NCI-H774 (cell line): ENCODE data around the gene COX19.
"Not testable (repeated sequence)": the region's sequence is repeated elsewhere in the genome, so short reads cannot be mapped to it uniquely, and the experiment has no call there.

ENCODE experiments used
- DNase-seq: peaks from one replicate; lab custom pipeline; 2025; lab: John Stamatoyannopoulos, UW

COX19 gene

GRCh38 chr7:1010226-1010625 lies 34.9 kb upstream of the COX19 start:
- DNase-seq = no peak

GRCh38 chr7:1009747-1010146 lies 34.4 kb upstream of the COX19 start:
- no peak for DNase-seq

- no peak for DNase-seq
Observed at GRCh38 chr7:1008733-1009363, 33.5 kb upstream of the COX19 start.

GRCh38 chr7:1007901-1008300 lies 32.6 kb upstream of the COX19 start:
- DNase-seq = no peak

- no peak for DNase-seq
Observed at GRCh38 chr7:1005303-1005702, 30.0 kb upstream of the COX19 start.

- DNase-seq = no peak
Observed at GRCh38 chr7:1004018-1004852, 28.9 kb upstream of the COX19 start.

GRCh38 chr7:1002445-1002844 lies 27.1 kb upstream of the COX19 start:
- not testable (repeated sequence) for DNase-seq

GRCh38 chr7:1002026-1002425 lies 26.7 kb upstream of the COX19 start:
- not testable (repeated sequence) for DNase-seq

- not testable (repeated sequence) for DNase-seq
Observed at GRCh38 chr7:1001069-1001770, 25.9 kb upstream of the COX19 start.

- no peak for DNase-seq
Observed at GRCh38 chr7:999941-1000935, 24.9 kb upstream of the COX19 start.

- no peak for DNase-seq
Observed at GRCh38 chr7:999149-999879, 24.0 kb upstream of the COX19 start.

- no peak for DNase-seq
Observed at GRCh38 chr7:997404-998395, 22.4 kb upstream of the COX19 start.

- no peak for DNase-seq
Observed at GRCh38 chr7:996079-996872, 20.9 kb upstream of the COX19 start.

- no peak for DNase-seq
Observed at GRCh38 chr7:995571-995970, 20.2 kb upstream of the COX19 start.

- no peak for DNase-seq
Observed at GRCh38 chr7:994592-995308, 19.4 kb upstream of the COX19 start.

- DNase-seq = peak; percentile 82
Observed at GRCh38 chr7:992709-993607, 17.6 kb upstream of the COX19 start.
